Activated CD8-positive, alpha-beta T cell treated with anti-CD3 and anti-CD28 coated beads for 36 hours (primary cell): ENCODE results near the gene KRT80. TPM values are rescaled to one million over a fixed set of nuclear protein-coding genes. Genes with fewer than 3 reads are reported as not detected.

Experiments
- ATAC-seq: fragments of 200-7000 bp; cut with Tn5 transposase; one replicate; pipeline ENCODE4 v1.10.0; 2021; ENCODE audit warnings: mild to moderate bottlenecking, moderate library complexity
- CTCF ChIA-PET: fragments of 350-600 bp; sonication (Branson Sonifier 250); formaldehyde crosslinking; loops from one replicate; lab custom pipeline; 2021; ENCODE audit warnings: antibody characterized with exemption; lab: Charles Lee
- POLR2A ChIA-PET: fragments of 350-600 bp; sonication (Branson Sonifier 250); formaldehyde crosslinking; loops from one replicate; lab custom pipeline; 2021; ENCODE audit warnings: antibody characterized with exemption; lab: Charles Lee
- DNase-seq: peaks from one replicate; pipeline ENCODE4 v3.0.0-alpha.2; 2020
- H3K27ac Mint-ChIP-seq: one replicate; pipeline ENCODE4 v1.8.0; 2021; ENCODE audit warnings: mild to moderate bottlenecking, mixed read lengths
- H3K27me3 Mint-ChIP-seq: one replicate; pipeline ENCODE4 v1.8.0; 2021; ENCODE audit warnings: mixed read lengths
- H3K36me3 Mint-ChIP-seq: one replicate; pipeline ENCODE4 v1.8.0; 2021; ENCODE audit warnings: low read depth, mixed read lengths
- H3K4me1 Mint-ChIP-seq: one replicate; pipeline ENCODE4 v1.8.0; 2021; ENCODE audit warnings: low read depth, mixed read lengths
- H3K4me3 Mint-ChIP-seq: one replicate; pipeline ENCODE4 v1.8.0; 2021; ENCODE audit warnings: mild to moderate bottlenecking, moderate library complexity, mixed read lengths
- H3K9me3 Mint-ChIP-seq: one replicate; pipeline ENCODE4 v1.8.0; 2021; ENCODE audit warnings: mixed read lengths
- intact Hi-C: fragments of 100-400 bp; cut with micrococcal nuclease; formaldehyde crosslinking; loops from one replicate; pipeline ENCODE4 v1.10.0; 2022
- total RNA-seq, 2 experiments: library from RNA; stranded (reverse); gene quantifications; one replicate each; pipeline ENCODE4 v1.2.3, GENCODE V29; 2021
- TF ChIP-seq, protein P1 (sequence below): fragments of 200-600 bp; IDR thresholded peaks from one replicate; pipeline ENCODE4 v1.8.0; 2022; ENCODE audit warnings: antibody characterized with exemption, mild to moderate bottlenecking

The KRT80 gene
- total RNA-seq, 2 experiments from 2014 or later: not detected

DNA sequence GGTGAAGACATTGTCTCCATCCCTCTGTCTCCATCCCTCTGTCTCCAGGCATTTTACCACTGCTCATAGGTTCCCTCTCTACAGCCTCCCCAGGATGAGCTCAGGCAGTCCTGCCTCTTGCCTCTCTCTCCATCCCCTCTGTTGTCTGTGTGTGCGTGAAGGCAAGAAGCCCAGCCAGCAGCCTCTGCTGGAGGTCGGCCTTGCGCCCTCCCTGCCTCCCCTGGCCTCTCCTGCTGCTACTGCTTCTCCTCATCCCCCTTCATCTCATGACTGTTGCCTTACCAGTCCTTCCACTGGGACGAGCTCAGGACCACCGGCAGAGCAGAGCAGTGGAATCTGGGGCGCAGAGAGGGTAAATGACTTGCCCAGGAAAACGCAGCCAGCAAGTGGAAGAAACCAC is 3.2 kb downstream of the KRT80 start:
- ChIA-PET CTCF (interaction anchor here (0.8 kb wide), 1 partner anchor 123 kb away, joined by 3 read pairs; no protein-coding TSS in a partner anchor), POLR2A (no interaction called here)
- H3K36me3 Mint-ChIP-seq: no peaks in the 10 kb centered on the region

DNA sequence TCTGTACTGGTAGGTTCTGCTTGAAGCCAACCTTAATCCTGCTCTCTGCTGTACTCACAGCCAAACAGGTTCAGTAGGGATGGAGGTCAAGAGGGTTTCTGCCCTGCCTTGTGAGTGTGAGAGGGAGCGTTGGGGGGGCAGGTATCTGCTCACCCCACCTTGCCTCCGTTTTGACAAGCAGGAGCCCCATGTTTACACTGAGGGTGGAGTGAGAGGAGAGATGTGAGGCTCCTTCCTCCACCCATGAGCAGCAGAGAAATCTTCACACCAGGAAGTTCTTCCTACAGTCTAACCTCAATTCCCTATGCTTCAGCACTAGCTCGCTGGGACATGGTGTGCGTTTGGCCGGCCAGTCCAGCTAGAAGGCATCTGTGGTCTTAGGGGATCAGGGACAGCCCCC is 4.2 kb downstream of the KRT80 start:
- peaks cover 2% of the 10 kb centered on the region for H3K4me1 Mint-ChIP-seq
- H3K27ac Mint-ChIP-seq: no peak overlapping the region
- DNase-seq (no peak), ATAC-seq (no peak)
- POLR2A ChIA-PET: no interaction called here
- no peaks in the 10 kb centered on the region for H3K36me3 Mint-ChIP-seq
- no peak overlapping the region for H3K4me3 Mint-ChIP-seq
- no peaks in the 10 kb centered on the region for H3K27me3 Mint-ChIP-seq
- no peaks in the 10 kb centered on the region for H3K9me3 Mint-ChIP-seq
- intact Hi-C loops: no loop called here
- TF ChIP-seq, protein P1, sequence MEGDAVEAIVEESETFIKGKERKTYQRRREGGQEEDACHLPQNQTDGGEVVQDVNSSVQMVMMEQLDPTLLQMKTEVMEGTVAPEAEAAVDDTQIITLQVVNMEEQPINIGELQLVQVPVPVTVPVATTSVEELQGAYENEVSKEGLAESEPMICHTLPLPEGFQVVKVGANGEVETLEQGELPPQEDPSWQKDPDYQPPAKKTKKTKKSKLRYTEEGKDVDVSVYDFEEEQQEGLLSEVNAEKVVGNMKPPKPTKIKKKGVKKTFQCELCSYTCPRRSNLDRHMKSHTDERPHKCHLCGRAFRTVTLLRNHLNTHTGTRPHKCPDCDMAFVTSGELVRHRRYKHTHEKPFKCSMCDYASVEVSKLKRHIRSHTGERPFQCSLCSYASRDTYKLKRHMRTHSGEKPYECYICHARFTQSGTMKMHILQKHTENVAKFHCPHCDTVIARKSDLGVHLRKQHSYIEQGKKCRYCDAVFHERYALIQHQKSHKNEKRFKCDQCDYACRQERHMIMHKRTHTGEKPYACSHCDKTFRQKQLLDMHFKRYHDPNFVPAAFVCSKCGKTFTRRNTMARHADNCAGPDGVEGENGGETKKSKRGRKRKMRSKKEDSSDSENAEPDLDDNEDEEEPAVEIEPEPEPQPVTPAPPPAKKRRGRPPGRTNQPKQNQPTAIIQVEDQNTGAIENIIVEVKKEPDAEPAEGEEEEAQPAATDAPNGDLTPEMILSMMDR: no peak
- CTCF ChIA-PET: no interaction called here

More for the DNA sequence above, 3.2 kb downstream of the KRT80 start:
- no peak for DNase-seq
- no peak for ATAC-seq
- Mint-ChIP-seq H3K4me3 (no peak overlapping the region), H3K27ac (no peak overlapping the region), H3K9me3 (no peaks in the 10 kb centered on the region), H3K4me1 (peaks cover 2% of the 10 kb centered on the region), H3K27me3 (no peaks in the 10 kb centered on the region)
- intact Hi-C loops: no loop called here
- TF ChIP-seq, protein P1: no peak

DNA sequence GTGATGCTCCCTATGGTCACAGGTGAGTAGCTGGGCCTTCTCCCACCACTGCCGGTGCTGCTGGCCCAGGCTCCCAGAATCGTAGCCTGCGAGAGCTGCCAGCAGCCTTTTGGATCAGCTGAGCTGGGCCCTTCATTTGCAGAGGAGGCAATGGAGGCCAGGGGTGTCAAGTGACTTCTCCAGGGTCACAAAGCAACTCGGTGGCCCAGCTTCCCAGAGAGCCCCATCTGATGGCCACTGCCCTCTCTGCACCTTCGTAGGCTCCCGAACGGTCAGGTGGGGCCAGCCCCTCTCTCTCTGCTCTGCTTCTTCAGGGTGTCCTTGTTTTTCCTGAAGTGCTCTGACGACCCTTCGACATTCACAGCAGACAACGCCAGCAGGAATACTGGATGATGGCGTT is 4.6 kb downstream of the KRT80 start:
- peaks cover 2% of the 10 kb centered on the region for H3K4me1 Mint-ChIP-seq
- CTCF ChIA-PET: no interaction called here
- H3K36me3 Mint-ChIP-seq: no peaks in the 10 kb centered on the region
- no peak overlapping the region for H3K4me3 Mint-ChIP-seq
- H3K27me3 Mint-ChIP-seq: no peaks in the 10 kb centered on the region
- DNase-seq (no peak), ATAC-seq (no peak)
- POLR2A ChIA-PET: no interaction called here
- no peaks in the 10 kb centered on the region for H3K9me3 Mint-ChIP-seq
- no peak overlapping the region for H3K27ac Mint-ChIP-seq
- intact Hi-C loops: no loop called here
- TF ChIP-seq, protein P1: no peak

DNA sequence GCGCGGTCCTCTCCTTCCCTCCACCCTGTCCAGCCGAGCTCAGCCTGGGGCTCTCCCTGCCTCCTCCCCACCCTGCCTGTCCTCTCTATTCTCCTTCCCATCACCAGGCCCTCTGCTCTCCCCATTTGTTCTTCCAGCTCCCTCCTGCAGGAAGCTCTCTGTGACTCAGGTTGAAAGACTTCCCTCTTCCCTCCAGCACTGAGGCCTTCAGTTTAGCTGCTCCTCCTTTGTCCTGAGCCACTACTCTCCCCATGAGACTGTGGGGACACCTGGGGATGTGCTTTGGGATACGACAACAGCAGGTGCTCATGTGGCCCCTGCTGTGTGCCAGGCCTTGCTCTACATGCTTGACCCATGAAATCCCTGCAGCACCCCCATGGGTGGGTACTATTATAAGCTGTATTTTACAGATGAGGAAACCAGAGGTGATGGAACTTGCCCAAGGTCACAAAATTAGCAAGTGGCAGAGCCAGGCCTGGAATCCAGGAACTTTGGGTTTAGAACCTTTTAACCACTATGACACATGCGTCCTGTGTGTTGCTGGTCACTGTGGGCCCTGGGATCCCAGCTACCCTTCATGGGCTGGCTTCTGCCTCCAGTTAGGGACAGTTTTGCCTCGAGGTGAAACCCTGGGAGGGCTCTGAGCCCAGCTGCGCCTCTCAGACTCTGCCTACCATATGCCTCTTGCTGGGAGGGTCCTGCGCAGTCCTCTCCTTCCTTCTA is 5.5 kb downstream of the KRT80 start:
- TF ChIP-seq, protein P1: no peak
- POLR2A ChIA-PET: interaction anchor here (1.0 kb wide), 1 partner anchor 22 kb away, joined by 3 read pairs; no protein-coding TSS in a partner anchor
- ATAC-seq: no peak
- no peak overlapping the region for H3K27ac Mint-ChIP-seq
- no peaks in the 10 kb centered on the region for H3K9me3 Mint-ChIP-seq
- no peaks in the 10 kb centered on the region for H3K27me3 Mint-ChIP-seq
- peaks cover 2% of the 10 kb centered on the region for H3K4me1 Mint-ChIP-seq
- H3K4me3 Mint-ChIP-seq: no peak overlapping the region
- CTCF ChIA-PET: interaction anchor here (0.8 to 1.4 kb wide), 3 partner anchors 27 to 94 kb away, joined by 3 read pairs; no protein-coding TSS in a partner anchor
- DNase-seq: no peak
- no peaks in the 10 kb centered on the region for H3K36me3 Mint-ChIP-seq
- intact Hi-C loops: no loop called here

DNA sequence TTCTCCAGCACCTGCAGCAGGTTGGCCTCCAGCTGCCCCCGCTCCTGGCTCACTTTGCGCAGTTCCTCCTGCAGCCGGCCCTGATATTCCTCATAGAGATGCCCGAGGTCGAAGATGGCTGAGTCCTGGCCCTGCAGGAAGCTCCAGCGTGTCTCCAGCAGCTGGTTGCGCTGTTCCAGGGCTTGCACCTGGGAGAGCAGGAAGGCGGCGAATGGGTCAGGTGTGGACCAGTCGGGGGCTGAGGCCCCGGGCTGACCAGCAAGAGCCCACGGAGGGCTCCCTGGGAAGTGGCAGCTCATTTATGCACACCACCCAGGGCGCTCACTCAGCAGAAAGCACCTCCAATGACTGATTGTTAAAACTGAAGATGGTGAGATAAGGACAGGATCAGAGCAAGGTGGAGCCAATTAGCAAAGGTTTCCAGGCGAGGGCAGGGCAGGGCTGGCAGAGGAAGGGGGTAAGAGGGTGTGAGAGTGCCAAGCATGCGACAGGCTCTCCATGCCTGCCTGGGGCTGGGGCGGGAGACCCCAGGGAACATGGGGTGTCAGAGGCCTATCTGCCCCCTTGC is 6.3 kb downstream of the KRT80 start:
- Mint-ChIP-seq H3K27me3 (no peaks in the 10 kb centered on the region), H3K9me3 (no peaks in the 10 kb centered on the region), H3K27ac (no peak overlapping the region), H3K36me3 (no peaks in the 10 kb centered on the region), H3K4me1 (peaks cover 2% of the 10 kb centered on the region), H3K4me3 (no peak overlapping the region)
- ChIA-PET POLR2A (no interaction called here), CTCF (interaction anchor here (1.0 to 1.4 kb wide), 2 partner anchors 28 to 92 kb away, joined by 3 read pairs; no protein-coding TSS in a partner anchor)
- TF ChIP-seq, protein P1: no peak
- DNase-seq (no peak), ATAC-seq (no peak)
- intact Hi-C loops: no loop called here
